Daoy (cell line): ENCODE data around the gene SH3RF1. TPM values are rescaled to one million over a fixed set of nuclear protein-coding genes. Genes with fewer than 3 reads are reported as not detected.

Experiments
- DNase-seq: peaks from one replicate; pipeline ENCODE4 v3.0.0-alpha.2; 2015; ENCODE audit warnings: low read depth
- total RNA-seq: library from RNA; depleted of rRNA; stranded (reverse); fragments of >200 nt; shearing (Covaris generic); gene quantifications from 2 replicates; pipeline ENCODE4 v1.2.3, GENCODE V29; 2014

Gene SH3RF1
- total RNA-seq, 1 experiment from 2014 or later: 4.9 TPM

DNA sequence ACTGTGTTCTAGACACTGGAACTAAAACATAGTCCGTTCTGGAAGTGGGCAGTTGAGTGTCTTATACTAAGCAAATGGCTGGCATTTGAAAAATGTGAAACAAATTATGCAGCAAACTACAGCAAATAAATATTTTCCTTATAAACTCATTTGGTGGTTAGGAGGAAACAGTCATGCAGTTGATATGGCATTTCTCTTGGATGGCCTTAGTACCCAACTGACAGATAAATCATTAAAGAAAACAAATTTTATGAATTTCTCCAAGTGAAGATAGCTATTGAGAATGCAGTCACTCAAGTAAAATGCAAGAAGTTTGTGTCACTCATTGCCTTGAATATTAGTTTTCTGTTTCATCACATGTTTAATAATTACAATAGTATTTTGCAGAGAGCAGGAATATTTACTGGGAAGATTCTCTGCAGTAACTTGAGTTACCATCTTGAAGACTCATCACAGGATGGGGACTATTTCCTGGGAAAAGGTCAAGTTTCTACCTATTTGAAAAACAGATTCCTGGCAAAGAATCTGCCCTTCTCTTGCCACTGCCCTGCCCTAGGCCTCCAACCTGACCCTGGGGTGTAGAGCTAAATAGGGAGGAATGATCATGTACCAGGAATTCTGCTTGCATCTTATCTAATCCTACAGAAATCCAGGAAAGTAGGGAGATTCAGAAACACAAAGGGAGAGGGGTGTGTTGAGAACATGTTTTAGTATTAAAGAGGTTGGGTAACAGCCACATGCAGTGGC, 105.9 kb downstream of the SH3RF1 start:
- DNase-seq: no peak

DNA sequence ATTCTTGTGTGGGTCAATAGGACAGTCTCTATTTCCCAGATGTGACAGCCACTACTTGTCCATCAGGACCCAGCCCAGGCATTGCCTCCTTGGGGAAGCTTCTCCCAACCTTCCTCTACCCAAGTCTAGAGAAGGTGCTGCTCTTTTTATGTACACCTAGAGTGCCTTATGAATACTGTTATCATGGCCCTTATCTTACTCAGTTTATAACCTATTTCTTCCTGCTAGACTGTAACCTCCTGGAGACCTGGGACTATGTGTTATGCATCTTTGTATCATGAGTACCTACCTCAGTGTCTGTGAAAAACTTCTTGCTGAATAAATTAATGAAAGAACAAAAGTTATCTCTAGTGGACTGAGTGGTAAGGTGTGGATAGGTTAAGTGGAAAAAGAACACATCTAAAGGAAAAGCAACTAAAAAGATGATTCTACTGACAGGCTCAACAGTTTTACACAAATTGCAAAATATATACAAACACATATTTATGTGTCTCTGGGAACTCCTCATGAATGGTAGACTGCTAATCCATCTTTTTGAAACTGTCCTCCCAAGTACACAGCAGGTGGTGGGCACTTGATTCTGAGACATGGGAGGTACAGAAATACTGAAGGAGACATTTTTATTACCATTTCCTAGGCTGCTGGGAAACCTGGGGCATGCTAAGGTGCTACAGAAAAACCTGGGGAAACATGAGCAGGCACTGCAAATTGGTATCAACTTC, 106.6 kb downstream of the SH3RF1 start:
- no peak for DNase-seq

DNA sequence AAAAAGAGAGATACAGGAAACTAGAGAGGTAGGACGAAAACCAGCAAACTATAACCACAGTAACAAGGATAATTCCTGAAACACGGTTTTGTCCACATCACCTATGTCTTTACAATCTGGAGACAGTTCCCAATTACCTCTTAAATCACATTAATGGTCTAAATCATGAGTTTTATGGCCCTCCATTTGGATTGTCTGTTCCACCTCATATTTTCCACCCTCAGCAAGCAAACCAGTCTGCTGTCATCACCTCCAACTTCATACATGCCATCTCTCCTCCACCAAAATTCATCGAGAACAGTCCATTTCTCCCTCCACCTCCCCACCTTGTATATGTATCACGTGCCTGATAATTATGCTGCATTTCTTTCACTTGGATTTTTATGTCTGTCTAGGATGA, 107.3 kb downstream of the SH3RF1 start:
- DNase-seq: no peak

DNA sequence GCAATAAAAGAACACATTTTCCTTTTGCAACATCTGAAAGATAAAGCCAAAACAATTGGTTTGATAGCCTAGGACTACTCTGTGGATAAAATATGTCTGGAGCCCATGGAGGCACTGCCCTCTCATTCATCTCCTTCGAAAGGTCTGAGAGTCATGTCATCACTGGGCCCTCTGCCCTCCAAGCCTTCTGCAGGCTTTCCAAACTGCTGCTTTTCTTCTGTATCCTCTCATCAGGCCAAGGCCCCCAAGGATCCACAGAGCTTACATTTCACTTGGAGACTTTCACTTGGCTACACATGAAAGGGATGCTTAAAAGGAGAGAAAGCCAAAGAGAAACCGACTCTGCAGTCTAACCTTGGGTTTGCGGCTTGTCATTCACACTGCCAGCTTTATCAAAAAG, 109.9 kb downstream of the SH3RF1 start:
- no peak for DNase-seq

DNA sequence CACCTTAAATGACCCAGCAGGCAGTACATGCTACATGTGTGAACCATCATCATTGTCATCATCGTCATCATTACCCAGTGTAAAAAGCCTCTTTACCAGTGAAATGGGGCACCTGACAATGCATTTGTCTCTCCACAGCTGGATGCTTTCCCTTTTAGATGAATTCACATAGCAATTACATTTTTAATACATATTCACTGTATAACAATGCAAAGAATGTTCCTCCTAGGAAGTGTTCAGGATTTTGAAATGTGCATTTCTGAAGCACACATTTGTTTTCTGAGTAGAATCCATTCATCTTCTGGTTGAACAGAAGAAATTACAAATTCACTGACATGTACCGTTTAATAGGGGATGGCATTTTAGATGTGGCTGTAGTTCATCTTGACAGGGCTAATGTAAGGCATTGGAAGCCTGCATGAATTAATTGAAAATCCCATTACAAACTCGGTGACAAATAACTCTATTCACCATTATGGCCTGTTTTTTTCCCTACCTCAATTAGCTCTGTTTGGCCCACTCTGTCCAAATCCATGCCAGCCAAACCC, 111.1 kb downstream of the SH3RF1 start:
- no peak for DNase-seq

DNA sequence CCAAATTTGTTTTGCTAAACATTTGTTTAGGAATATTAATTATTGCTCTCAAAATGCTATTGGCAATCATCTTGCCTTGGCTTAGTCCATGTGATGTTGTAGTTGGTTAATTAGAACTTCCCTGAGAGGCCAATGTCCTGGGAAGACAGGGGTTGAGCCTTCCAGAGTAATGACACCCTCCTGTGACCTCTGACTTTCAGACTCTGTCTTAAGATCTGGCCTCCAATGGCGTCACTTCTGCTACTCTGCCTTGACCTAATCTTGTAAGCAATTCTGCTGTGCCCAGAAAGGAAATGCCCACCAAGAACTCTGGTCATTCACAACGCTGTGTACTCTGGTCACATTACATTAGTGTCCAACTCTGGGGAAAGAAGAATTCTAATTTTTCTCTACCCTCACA, 111.9 kb downstream of the SH3RF1 start:
- no peak for DNase-seq

DNA sequence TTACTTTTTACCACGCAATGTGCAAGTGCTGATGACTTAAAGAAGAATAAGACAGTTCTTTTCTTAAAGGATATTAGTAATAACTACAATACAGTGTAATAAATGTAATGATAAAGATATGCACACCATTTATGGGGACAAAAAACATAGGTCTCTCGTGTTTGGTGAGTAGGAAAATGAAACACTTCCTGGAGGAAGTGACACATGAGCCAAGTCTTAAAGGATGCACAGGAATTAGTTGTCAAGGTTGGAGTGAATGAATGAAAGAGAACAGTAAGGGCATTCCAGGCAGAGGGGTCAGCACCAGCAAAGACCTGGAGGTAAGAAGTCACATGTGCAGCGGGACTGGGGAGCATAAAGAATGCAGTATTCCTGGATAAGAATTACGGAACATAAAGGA, 112.7 kb downstream of the SH3RF1 start:
- no peak for DNase-seq

DNA sequence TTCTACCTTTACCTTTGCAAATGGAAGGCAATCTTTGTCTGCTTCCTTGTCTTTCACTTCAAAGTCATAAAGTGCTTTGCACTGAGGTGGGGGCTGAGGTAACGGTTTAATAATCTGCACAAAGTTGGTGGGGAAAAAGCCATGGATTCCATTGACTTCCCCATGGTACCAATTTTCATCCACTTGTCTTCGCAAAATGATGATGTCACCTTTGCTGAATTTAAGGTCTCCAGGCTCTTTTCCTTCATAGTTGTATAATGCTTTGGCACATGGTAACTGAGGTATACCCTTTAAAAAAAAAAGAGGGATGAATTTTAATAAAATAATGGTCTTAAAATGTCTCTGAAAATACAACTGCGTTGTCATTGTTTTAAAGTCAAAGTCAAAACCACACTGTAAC, 114.4 kb downstream of the SH3RF1 start:
- no peak for DNase-seq

DNA sequence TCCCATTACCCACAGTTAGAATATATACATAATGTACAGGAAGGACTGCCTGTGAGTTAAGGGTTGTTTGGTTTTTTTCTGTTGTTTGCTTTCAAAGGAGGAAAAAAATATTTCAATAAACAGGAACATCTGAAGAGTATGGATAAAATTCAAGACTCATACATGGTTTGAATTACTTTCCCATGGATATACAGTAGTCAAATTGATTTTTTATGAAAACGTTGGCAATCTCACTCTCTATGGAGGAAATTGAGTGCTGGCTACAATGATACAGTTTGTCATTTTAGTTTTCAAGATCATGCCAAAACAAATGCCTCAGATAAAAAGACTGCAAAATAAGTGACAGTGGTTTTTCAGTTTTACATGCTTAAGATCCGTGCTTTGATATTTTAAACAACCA, 116.6 kb downstream of the SH3RF1 start:
- no peak for DNase-seq

- no peak for DNase-seq
Observed at GRCh38 chr4:169153481-169154087, 117.2 kb downstream of the SH3RF1 start.

DNA sequence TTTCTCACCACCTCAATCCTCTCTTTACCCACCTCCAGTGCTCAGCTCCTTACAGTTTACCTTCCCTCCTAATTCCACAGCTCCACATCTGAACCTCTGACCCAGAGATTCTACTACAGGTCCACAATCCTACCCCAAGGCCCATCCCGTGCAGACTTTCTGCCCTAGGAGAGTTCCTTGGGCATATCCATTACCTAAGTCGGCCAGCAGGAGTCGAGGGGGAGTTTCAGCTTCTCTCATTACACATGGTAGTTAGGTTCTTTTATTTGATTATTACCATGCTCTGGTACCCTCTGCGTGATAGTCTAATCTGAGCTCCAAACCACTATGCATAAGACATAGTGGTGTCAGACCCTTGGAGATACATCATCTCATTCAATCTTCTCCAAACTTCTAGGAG, 117.9 kb downstream of the SH3RF1 start:
- DNase-seq: no peak

DNA sequence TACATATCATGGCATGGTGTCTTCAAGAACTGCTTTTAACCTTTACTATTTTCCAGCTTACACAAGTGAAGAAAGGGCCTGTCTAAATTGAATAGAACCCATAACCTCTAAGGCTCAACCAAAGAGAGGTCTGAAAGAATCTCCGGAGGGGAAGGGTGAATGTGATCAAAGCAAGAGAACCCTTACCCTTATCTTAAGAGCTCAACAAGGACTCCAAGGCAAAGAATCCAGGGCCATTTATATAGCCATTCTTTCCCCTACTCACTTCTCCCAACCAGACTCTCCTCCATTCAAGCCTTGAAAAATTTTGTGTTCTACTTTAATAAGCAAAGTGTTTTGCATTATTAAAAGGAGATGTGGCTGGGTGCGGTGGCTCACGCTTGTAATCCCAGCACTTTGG, 118.7 kb downstream of the SH3RF1 start:
- DNase-seq: no peak

DNA sequence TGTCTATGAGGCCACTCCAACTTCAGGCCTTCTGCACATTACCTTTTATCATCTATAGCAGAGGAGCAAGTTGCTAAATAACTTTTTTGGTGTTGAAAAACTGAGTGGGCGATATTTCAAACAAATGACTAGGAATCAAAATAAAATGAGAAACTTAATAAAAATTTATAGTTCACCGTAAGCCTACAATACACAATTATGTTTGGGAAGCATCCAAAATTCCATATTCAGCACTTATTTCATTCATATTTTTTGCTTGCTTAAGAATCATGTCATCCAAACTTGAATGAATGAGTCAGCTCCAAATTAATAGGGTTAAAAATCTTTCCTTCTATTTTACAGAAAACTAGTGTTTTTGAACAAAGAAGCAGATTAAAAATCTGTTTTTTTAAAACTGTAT, 119.1 kb downstream of the SH3RF1 start:
- no peak for DNase-seq

- no peak for DNase-seq
Observed at GRCh38 chr4:169150806-169151205, 120.0 kb downstream of the SH3RF1 start.

GRCh38 chr4:169148885-169149284, 121.9 kb downstream of the SH3RF1 start:
- no peak for DNase-seq

GRCh38 chr4:169147191-169147590, 123.6 kb downstream of the SH3RF1 start:
- peak; percentile 6 for DNase-seq

DNA sequence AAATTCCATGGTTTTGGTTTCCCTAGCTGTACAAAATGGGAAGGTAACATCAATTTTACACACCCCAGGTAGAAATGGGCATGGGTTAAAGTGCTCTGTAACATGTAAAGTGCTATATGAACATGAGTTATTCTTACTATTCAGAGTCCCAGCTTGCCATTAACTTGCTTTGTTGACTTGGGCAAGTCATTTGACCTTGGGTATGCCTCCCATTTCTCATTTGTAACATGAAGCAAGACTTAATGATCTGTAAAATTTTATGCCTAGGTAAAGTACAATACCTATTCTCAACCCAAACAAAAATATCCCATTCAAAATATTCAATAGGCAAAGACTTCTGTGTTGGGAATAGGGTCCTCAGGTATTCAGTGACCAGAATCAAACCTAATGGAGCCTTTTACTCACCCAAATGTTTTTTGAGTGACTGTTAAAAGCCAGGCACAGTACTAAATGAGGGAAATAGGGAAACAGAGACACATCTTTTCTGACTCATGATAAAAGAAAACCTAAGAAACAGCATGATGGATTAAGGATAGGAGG, 126.6 kb downstream of the SH3RF1 start:
- no peak for DNase-seq

- DNase-seq: no peak
Observed at GRCh38 chr4:169143335-169143734, 127.4 kb downstream of the SH3RF1 start.

DNA sequence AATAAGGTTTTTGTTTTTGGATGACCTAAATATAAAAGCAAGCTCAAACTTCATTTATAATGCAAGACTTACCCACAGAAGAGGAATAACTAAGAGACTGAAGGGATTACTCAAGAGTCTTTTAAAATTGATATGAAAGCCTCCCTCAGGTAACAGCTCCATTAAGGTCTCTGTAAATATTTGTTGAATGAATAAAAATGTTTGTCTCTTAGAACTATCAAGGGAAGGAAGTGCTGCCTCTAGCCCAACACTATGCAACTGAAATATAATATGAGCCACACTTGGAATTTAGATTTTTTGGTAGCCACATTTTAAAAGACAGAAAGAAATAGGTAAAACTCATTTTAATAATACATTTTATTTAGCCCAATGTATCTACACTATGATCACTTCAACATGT, 127.8 kb downstream of the SH3RF1 start:
- DNase-seq: no peak

DNA sequence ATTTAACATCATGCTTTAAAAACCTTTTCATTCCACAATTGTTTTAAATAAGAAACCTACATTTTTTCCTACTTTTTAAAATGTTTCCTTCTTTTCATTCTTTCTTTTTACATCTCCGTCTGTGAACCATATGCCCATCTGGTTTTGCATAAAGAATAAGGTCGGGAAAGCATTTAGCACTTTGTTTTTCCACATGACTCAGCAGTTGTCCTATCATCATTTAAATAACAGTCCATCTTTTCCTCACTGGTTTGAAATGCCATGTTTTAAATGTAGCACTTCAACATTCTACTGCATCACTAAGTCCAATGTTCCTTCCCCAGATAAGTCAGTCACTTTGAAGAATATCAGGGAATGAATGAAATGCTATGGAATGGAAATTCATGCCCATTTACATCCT, 128.4 kb downstream of the SH3RF1 start:
- no peak for DNase-seq

DNA sequence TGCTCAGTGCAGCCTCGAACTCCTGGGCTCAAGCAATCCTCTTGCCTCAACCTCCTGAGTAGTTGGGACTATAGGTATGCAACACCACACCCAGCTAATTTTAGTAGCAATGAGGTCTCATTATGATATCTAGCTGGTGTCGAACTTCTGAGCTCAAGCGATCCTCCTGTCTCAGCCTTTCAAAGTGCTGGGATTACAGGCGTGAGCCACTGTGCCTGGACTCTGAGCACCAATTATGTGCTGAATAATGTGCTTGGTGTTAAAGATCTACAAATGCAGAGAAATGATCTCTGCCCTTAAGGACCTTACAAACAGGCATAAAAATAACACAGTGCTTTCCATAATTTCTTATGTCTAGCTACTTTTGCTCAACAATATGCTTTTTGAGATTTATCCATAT, 131.7 kb downstream of the SH3RF1 start:
- DNase-seq: no peak

- DNase-seq: no peak
Observed at GRCh38 chr4:169137558-169137920, 133.2 kb downstream of the SH3RF1 start.
